ENCODE results near the gene AGMAT. TPM values are rescaled to one million over a fixed set of nuclear protein-coding genes. Genes with fewer than 3 reads are reported as not detected.

Gene AGMAT
- total RNA-seq, 8 experiments from 2014 or later = 0.14 to 1.2 (median 0.65) TPM

- in situ Hi-C loops (cut with MboI; ENCODE audit: low pct_unique_long_range_greater_than_20kb in 2 of 9, low sequenced_read_pairs in 9 of 9, unreplicated experiment in 9 of 9) = no loop called here
- H3K4me1 ChIP-seq (replicated peaks in 1 of 2) = peaks cover 7 to 14% of the 10 kb centered on the region in 2 donors
- no peak overlapping the region for H3K27ac ChIP-seq
- H3K4me3 ChIP-seq = no peak overlapping the region
- 80 to 100% (median 96%) methylated on average over 1 to 4 of the region's 4 CpGs; no CpG with 5 or more reads in 3 of the 10 experiments for WGBS, 10 experiments
- ATAC-seq (replicated peaks in 6 of 8) = no peak
Observed at GRCh38 chr1:15522551-15522950, 62.3 kb downstream of the AGMAT start.

Other genes starting within 250 kb of the AGMAT start
- gene EFHD2, start 175.2 kb downstream of the AGMAT start, total RNA-seq = 10 to 100 TPM in 7 of 8 experiments, 1 to 10 TPM in 1; 9.1 to 67.9 (median 14.4) TPM
- under 1 TPM in 7 of 8 experiments, not detected in 1; 0.05 to 0.95 (median 0.14) TPM for gene CTRC, start 146.6 kb downstream of the AGMAT start, total RNA-seq
- 1 to 10 TPM in 1 of 8 experiments, not detected in 7; 1.1 TPM for gene CELA2A, start 128.3 kb downstream of the AGMAT start, total RNA-seq
- gene CELA2B, start 108.9 kb downstream of the AGMAT start, total RNA-seq = not detected
- gene CASP9, start 60.8 kb downstream of the AGMAT start, total RNA-seq = 10 to 100 TPM in 6 of 8 experiments, 1 to 10 TPM in 2; 8.2 to 17.1 (median 13.9) TPM
- 10 to 100 TPM; 14.4 to 26.0 (median 18.0) TPM for gene DNAJC16, start 58.2 kb downstream of the AGMAT start, total RNA-seq
- gene DDI2, start 32.4 kb upstream of the AGMAT start, total RNA-seq = 10 to 100 TPM; 11.1 to 47.4 (median 17.0) TPM
- 10 to 100 TPM; 23.7 to 45.7 (median 33.4) TPM for gene PLEKHM2, start 99.3 kb upstream of the AGMAT start, total RNA-seq
- 1 to 10 TPM in 4 of 8 experiments, under 1 TPM in 4; 0.49 to 1.5 (median 1.0) TPM for gene SLC25A34, start 151.2 kb upstream of the AGMAT start, total RNA-seq
- under 1 TPM in 1 of 8 experiments, not detected in 7; 0.28 TPM for gene TMEM82, start 157.4 kb upstream of the AGMAT start, total RNA-seq
- 10 to 100 TPM in 3 of 8 experiments, 1 to 10 TPM in 5; 2.0 to 35.1 (median 9.6) TPM for gene FBLIM1, start 173.7 kb upstream of the AGMAT start, total RNA-seq
- gene UQCRHL, start 222.6 kb upstream of the AGMAT start, total RNA-seq = 1 to 10 TPM; 2.7 to 7.2 (median 5.9) TPM